ENCODE results near the gene DRAM1.

GRCh38 chr12:101928556-101928955 is 51.2 kb downstream of the DRAM1 start:
- TF ChIP-seq MAFG (tag; conservative IDR thresholded peaks at IDR 0.05) (no peak), STAT6 (CRISPR knock-in tag; IDR thresholded peaks at IDR 0.05) (no peak), MNT (conservative IDR thresholded peaks at IDR 0.05) (no peak), ZNF609 (CRISPR knock-in tag; IDR thresholded peaks at IDR 0.05; ENCODE audit: borderline replicate concordance) (no peak), FOXK1 (CRISPR knock-in tag; IDR thresholded peaks at IDR 0.05; ENCODE audit: borderline replicate concordance) (no peak), ZNF23 (CRISPR knock-in tag; IDR thresholded peaks at IDR 0.05) (no peak), DLX4 (CRISPR knock-in tag; IDR thresholded peaks at IDR 0.05) (no peak), CTCF (IDR thresholded peaks at IDR 0.05 in 2 of 3, conservative IDR thresholded peaks at IDR 0.05 in 1 of 3; ENCODE audit: insufficient read depth in 2 of 3, low read depth in 1 of 3, low read length in 3 of 3) (no peak), POLR2A (conservative IDR thresholded peaks at IDR 0.05) (no peak)

Measured in K562 (cell line).